Hematopoietic multipotent progenitor cell treated with erythropoietin and hydrocortisone succinate and interleukin-3 and kit ligand, for 17 days (in vitro differentiated cells): ENCODE measurements around the gene HTRA2.
"Not testable (repeated sequence)": the region's sequence is repeated elsewhere in the genome, so short reads cannot be mapped to it uniquely, and the experiment has no call there.

Source experiments
- DNase-seq: peaks from one replicate; pipeline ENCODE4 v3.0.0-alpha.2; 2015; ENCODE audit warnings: low spot score

Gene HTRA2

DNA sequence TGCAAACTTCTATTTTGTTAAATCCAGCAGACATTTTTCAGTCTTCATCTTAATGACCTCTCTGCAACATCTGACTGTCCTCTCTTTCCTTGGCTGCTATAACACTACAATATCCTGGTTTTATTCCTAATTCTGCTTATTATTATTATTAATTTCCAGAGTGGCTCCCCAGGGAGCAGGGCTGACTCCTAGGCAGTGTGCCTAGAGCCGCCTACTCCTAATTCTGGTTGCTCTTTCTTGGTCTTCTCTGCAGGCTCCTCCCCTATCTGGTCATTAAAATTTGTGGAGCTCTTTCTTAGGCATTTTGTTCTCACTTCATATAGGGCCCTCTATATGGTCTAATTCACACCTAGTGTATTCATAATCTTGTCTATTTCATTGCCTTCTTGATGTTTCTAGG, 13.2 kb downstream of the HTRA2 start:
- no peak for DNase-seq

DNA sequence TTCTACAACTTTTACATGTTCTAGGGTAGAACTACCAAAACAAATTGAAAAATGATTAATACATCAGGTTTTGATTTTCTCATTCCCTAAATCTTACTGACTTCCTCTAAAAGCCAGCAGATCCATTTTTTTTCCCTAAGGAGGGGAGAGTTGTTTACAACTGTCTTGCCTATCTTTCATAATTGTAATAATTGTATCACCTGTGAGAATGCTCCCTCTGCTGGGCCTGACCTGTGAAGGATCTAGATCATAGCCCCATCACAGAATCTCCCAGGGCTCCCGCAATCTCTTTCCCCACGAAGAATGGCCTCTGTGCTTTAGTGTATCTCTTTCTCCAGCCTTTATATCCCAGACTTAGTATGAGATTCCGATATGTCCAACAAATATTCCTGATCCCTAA, 14.9 kb downstream of the HTRA2 start:
- DNase-seq: no peak

DNA sequence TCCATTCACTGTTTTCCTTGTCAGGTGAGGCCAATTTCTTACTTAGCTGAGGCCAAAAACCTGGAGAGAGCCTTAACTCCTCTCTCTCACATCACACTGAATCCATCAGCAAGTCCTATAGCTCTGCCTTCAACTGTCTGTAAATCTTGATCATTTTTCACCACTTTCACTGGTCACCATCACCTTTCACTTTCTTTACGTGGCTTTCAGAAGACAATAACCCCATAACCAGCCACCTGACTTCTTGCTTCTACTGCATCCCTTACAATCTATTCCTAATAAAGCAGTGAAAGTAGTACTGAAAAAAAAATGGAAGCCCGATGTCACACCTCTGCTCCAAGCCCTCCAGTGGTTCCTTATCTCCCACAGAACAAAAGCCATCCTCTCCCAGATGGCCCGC, 16.3 kb downstream of the HTRA2 start:
- DNase-seq: no peak

DNA sequence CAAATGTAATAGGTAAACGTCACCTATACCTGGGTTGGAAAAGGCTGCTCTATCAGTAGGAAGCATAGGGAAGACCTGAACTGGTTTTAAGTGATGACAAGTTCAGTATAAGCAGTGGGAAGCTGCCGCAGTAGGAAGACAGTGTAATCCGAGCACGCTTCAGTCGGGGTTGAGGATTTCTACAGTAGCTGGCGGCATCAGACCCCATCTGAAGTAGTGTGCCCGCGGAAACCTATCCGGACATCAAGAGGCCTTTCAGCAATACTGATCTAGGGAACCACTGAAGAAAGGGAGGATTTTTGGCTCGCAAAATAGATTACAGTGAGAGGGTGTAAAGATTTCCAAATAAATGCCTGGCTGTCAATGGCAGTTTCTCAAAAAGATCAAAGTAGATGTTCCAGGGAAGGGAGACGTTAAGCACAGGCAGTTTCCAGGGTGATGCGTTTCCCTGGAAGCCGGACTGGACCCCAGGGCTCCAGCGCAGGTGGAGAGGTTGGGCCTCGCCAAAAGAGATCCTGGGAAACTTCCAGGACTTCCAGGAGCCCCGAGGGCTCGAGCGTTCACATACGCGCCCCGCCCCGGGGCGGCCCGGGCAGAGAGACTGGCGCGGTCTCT, 18.7 kb downstream of the HTRA2 start:
- no peak for DNase-seq

DNA sequence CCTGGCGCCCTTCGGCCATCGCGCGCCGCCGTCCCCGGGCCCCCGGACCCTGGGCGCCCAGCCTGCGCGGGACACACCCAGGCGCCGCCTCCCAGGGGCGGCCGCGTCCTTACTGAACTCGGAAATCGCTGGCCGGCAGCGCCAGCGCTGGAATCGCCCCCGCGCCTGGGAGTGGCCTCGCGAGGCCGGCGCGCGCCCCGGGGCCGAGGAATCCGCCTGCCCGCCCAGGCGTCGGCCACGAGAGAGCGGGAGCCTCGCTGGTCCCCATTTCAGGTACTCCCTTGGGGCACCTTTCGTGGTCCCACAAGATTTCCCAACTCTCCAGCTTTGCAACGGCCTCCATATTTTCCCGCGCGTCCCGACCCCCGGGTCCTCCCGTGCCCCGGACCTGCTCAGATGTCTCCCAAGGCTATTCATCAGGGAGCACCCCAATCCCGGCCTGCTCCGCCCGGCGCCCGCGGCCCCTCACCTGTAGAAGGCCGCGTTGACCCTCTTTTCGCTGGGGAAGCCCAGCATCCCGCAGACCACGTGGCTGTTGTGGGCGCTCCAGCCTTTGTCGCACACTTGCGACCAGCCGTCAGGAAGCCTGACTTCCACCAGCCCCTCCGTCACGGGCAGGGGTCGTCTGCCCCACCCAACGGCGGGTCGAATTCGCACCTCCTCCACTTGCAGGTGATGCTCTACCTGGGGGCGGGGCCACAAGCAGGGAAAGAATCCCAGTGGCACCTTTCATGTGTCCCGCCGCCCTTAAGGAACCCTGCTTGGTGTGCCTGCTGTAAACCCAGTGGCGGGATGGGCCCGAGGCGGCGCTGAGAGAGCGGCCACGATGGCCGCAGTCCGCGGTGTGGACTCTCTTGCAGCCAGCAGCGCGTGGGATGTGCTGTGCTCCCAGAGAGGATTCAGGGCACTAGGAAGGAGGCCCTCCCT, 19.4 kb downstream of the HTRA2 start:
- DNase-seq: peak; percentile 18

DNA sequence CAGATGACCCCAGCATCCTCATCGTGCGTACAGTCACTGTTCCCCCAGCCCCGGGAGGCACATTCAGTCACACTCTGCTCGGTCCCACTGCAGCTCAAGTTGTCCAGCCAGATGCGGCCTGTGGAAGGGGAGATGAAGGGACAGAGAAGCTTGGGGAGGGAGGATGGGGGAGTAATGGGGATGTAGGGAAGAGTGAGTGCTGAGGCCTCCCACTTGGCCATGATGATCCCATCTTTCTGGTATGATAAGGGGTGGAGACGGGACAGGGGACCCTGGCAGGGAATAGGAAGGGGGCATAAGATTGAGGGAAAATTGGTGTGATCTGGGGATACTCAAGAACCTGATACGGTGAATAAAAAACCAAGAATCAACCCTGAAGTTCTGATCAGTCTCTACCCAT, 20.5 kb downstream of the HTRA2 start:
- DNase-seq: no peak

DNA sequence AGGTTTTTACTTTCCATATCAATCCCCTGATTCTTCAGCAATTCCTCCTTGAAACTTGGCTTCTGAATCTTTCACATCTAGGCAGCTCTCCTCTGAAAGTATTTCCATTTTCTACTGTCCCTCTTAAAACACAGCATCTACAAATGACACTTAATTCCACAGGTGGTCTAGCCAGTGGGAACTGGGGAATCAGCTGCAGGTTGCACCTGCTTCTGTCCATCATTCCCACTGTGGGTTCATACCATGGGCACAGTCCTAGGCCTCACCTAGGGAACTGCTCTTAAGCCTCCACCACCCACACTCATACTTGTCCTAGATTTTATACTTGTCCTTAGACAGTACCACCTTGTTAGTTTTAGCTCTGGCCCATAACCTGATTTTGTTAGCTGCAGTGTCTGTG, 21.8 kb downstream of the HTRA2 start:
- no peak for DNase-seq

DNA sequence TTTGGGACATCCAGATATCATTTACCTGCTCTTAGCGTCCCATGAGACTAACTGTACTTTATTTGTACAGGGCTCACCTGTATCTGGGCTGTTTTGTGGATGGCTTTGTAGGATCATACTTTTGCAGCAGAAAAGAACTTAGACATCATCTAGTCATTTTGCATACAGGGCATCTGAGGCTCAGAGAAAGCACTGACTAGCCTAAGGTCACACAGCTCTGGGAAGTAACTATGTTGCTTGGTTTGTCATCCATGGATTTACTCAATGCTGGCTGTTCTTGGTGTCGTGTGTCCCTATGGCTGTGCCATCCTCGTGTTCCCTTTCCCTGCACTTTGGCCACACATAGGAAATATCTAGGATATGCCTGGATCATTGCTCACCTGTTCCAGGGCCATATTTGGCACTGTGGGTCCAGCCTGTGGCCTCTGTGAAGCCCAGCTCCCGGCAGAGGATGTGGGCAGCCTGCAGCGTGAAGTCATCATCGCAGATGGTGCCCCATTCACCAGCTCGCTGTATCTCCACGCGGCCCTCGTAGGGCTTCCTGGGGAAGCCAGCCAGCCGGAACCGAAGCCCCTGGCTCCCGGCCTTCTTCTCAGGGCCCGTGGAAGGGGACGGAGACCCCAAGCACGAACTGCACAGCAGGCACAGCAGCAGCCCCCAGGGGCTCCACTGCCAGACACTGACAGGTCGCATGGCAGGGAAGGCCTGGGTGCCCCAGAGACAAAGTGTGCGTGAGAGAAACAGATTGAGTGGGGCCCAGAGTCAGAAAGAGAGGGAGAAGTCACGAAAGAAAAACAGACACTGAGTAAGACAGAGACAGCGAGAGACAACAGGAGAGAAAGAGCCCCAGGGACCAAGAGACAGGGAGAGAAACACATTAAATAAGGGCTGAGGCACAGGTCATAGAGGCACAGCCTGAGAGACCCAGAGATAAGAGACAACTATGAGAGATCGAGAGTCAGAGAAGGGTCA, 22.5 kb downstream of the HTRA2 start:
- DNase-seq: no peak

DNA sequence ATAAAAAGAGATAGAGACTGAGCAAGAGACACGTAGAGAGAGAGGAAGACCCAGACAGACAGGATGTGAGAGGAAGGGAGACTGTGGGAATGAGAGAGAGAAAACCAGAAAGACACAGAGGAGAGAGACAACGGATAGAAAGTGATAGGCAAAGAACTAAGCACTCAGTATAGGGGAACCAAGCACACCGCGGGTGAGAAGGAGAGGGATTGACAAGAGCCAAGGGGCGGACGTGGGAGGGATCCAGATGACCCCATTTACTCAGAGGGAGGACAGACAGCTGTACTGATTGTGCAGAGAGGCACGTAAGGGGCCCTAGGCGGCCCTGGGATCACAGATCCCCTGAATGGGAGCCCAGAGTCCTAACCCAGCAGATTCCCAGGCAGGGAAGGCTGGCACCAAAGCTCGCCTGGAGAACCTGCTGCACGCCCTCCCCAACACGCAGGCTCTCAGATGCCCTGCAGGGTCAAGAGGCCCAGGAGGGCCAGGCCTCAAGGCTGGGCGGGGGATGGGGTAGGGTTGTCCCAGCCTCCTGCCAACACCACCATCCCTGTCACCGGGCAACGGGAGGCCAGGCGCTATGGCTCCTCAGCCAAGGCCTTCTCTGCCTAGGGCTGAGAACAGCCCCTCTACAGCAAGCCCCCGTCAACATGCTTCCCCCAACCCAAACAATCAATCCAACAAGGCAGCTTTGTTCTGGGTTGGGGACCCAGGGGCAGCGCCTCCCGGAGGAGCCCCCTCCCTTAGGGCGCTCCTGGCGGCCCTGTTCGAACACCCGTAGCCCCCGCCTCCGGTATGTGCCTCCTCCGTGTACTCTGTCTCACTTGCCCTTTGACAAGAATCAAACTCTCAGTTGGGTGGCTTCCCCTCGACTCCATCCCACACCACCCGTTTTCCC, 23.4 kb downstream of the HTRA2 start:
- no peak for DNase-seq

DNA sequence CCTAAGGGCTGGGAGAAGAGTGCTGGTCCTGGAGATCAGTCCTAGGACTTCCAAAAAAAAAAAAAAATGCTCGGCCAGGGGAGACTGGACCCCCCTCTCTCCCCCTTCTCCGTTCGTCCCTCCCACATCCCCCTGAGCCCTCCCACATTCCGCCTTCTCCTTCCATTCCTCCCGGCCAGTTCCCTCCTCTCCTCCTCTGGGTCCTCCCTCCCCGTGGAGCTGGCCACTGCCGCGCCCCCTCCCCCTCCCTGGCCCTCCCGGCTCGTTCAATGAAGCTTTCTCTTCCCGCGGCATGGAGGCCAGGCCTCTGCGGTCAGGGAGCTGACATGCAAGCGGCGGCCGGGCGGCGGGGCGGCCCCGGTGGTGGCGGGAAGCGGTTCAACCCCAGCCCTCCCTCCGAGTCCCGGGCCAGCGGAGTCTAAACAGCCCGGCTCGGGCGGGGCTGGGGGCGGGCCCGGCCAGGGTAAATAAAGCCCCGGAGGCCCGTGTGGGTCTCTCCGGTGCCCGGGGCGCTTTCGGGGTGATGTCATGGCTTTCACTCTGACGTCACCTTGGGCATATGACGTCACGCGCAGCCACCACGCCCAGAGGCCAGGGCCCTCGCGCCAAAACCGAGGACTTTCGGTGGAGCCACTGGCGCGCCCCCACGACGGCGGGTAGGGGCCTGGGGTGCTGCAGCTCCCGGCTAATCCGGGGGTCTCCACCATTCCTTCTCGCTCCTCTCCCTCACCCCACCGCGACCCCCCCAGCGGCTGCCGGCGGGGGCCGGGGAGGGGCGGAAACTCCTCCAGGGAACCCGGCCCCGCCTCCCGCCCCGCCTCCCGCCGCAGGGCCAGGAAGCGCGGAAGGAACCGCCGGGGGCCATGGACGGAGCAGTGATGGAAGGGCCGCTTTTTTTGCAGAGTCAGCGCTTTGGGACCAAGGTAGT, 24.4 kb downstream of the HTRA2 start, which contains the start of the genes DOK1 and LOXL3:
TSS of gene DOK1 (plus strand) at position 829 of the 928 bp plus-strand sequence. CDS start at position 864, 35 bp downstream.
TSS of gene LOXL3 (minus strand) at position 51 of the 928 bp plus-strand sequence. CDS start 1,308 bp downstream, outside the sequence.
- peak; percentile 69 for DNase-seq

DNA sequence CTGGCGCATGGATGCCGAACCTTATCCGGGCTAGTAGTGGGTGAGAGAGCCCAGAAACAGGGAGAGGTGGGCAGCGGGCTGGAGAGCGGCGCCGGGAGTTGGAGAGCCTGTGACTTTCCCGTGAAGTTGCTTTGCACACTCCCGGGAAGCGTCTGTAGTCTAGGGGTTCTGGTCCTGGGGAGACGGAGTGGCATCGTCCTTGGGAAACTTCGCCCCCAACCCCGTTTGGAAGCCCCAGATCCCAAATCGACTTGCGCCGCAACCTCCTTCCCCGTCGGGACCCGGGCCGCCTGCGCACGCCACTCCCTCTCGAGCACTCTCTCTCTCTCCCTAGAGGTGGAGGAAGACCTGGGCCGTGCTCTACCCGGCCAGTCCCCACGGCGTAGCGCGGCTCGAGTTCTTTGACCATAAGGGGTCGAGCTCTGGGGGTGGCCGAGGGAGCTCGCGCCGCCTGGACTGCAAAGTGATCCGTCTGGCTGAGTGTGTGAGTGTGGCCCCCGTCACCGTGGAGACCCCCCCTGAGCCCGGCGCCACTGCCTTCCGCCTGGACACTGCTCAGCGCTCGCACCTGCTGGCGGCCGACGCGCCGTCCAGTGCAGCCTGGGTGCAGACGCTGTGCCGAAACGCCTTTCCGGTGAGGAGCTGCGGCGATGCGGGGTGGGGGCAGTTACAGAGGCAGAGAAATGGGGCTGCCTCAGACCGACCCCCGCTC, 25.2 kb downstream of the HTRA2 start:
- DNase-seq: no peak

DNA sequence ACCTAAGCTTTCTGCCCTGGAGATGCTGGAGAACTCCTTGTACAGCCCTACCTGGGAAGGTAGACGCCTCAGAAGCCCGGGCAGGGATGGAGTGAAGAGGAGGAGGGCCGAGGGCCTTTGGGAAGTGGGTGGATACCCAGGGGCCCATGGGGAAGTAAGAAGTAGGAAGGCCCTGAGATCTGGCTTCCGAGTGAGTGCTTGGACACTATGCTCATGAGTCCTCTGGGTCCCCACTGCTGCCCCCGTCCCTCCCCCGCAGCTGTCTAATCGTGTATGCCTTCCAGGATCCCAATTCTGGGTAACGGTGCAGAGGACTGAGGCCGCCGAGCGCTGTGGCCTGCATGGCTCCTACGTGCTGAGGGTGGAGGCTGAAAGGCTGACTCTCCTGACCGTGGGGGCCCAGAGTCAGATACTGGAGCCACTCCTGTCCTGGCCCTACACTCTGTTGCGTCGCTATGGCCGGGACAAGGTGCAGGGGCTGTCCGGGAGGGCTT, 25.9 kb downstream of the HTRA2 start:
- no peak for DNase-seq

DNA sequence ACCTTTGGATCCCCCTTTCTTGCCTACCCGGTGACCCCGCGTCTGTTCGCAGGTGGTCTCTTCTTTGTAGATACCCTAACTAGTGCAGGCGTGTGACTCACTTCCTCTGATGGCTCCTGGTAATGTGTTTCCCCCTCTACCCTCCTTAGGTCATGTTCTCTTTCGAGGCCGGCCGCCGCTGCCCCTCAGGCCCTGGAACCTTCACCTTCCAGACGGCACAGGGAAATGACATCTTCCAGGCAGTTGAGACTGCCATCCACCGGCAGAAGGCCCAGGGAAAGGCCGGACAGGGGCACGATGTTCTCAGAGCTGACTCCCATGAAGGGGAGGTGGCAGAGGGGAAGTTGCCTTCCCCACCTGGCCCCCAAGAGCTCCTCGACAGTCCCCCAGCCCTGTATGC, 26.4 kb downstream of the HTRA2 start:
- no peak for DNase-seq

DNA sequence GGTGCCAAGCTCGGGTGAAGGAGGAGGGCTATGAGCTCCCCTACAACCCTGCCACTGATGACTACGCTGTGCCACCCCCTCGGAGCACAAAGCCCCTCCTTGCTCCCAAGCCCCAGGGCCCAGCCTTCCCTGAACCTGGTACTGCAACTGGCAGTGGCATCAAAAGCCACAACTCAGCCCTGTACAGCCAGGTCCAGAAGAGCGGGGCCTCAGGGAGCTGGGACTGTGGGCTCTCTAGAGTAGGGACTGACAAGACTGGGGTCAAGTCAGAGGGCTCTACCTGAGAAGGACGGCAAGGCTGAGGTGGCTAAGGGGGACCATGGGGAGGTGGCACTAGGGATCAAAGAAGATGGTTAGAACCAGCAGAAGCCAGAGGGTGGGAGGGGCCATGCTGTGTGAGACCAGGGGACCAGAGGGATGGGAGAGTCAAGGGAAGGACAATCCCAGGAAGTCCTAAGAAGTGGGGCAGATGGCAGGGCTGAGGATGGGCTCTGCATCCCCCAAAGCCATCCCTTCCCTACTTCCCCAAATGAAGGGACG, 27.2 kb downstream of the HTRA2 start:
- DNase-seq: no peak

DNA sequence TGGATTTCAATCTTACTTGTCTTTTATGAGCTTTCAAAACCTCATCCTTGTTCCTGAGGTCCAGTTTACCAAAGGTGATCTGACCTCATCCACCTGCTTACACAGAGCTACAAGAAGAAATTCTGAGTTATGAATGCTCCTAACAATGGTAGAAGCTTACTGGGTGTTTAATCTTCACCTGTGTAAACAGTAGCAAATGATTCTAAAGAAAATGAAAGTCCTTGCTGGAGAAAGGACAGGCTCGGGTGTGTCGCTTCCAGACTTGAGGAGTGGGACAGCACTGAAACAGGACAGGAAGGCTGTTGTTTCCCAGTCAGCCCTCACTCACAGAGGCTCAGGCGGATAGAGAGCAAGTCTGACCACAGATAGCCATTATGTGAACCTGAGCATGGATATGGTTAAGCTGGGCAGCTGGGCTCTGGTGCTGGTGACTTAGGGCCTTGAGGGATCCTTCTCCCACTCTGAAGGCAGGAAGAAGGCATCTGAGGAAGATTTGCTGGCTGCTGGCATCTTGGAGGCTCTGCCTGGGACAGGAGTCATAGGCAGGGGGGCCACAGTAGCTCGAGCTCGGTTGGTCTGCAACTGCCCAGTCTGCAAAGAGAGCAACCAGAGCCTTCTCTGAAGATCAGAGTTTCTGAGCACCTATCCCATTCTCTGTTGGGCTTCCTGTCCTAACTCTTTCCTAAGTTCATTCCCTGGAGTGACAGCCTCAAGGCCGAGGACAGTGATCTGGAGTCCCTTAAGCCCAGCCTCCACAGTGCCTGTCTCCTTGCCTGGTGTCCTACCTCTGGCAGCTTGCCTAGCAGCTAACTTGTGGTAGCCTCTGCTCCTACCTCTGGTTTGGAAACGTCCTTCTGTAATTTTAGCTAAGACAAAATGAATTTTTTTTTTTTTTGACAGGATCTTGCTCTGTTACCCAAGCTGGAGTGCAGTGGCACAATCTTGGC, 28.8 kb downstream of the HTRA2 start:
- no peak for DNase-seq

DNA sequence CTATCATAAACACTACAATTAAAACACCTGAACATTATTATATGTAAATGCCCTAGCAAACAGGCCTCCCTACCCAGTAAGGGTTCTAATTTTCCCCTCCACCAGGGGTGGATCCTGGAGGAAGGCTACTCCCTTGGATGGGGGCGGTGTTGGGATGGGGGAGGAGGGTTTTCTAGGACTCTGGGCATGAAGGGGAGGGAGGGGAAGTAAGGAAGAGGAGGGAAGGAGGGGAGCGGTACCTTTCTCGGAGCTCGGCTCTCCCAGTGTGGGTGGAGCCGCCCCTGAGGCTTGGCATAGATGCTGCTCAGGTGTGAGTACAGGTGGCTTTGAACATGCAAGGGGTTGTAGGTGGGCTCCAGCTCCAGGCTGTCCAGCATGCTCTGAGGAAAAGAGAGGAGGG, 30.2 kb downstream of the HTRA2 start:
- no peak for DNase-seq

DNA sequence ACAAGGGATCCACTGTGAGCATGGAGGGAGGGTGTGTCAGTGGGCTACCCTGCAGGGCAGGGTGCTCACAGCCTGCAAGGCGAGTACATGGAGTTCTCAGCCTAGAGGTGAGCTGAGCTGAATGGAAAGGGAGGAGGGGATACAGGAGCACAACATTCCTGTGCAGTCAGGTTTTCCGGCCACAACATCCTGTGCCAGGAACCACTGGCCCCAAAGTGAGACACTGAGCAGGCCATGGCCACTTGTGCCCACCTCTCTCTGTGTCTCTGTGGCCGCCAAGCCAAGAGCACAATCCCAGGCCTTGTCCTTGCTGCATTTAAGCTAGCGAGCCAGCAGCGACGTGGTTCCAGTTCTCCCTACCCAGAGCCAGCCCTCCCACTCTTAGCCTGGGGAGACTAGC, 30.9 kb downstream of the HTRA2 start:
- DNase-seq: no peak

DNA sequence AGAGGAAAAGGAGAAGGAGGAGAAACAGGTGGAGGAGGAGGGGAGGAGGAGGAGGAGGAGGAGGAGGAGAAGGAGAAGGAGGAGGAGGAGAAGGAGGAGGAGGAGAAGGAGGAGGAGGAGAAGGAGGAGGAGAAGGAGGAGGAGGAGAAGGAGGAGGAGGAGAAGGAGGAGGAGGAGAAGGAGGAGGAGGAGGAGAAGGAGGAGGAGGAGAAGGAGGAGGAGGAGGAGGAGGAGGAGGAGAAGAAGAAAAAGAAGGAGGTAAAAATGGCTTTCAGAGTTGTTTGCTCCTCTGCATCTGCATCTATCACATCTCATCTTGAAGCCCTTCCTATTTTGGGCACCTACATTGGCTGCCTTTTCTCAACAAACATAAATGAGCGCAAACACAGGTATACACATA, 31.3 kb downstream of the HTRA2 start:
- not testable (repeated sequence) for DNase-seq
